HL-60 (cell line): ENCODE data around the gene FAM20A.

Source experiments
- DNase-seq, 2 experiments: peaks; one replicate each; pipeline ENCODE4 v3.0.0-alpha.2; 2010 to 2020; ENCODE audit warnings: low read depth in 1 of 2, low spot score in 1 of 2
- H3K27ac ChIP-seq: fragments of 250-450 bp; sonication (Bioruptor Pico); replicated peaks from 2 replicates; pipeline ENCODE4 v1.5.1; 2020; ENCODE audit warnings: mild to moderate bottlenecking, moderate library complexity
- H3K27me3 ChIP-seq: fragments of 250-450 bp; sonication (Bioruptor Pico); 2 replicates; pipeline ENCODE4 v1.5.1; 2021; ENCODE audit warnings: mild to moderate bottlenecking, moderate library complexity; ENCODE audit not compliant: insufficient read depth, poor library complexity, severe bottlenecking
- H3K4me3 ChIP-seq: replicated peaks from 2 replicates; pipeline ENCODE4 v1.5.1; 2011; ENCODE audit warnings: mild to moderate bottlenecking, control low read depth, low read length; ENCODE audit not compliant: insufficient read depth
- GABPA ChIP-seq: IDR thresholded peaks from 2 replicates; pipeline ENCODE4 v1.6.1; 2012; ENCODE audit warnings: low read depth
- POLR2AphosphoS5 ChIP-seq: IDR thresholded peaks from 2 replicates; pipeline ENCODE4 v1.6.1; 2012; ENCODE audit warnings: low read depth
- SPI1 ChIP-seq: IDR thresholded peaks from 2 replicates; pipeline ENCODE4 v1.6.1; 2012; ENCODE audit warnings: low read depth, mild to moderate bottlenecking, borderline replicate concordance
- TF ChIP-seq, protein P1 (sequence below): IDR thresholded peaks from one replicate; pipeline ENCODE4 v1.5.1; 2011; ENCODE audit warnings: low read length, control low read depth, inconsistent platforms; ENCODE audit not compliant: insufficient read depth
- TF ChIP-seq, protein P2 (sequence below): IDR thresholded peaks from 2 replicates; pipeline ENCODE4 v1.6.1; 2012; ENCODE audit warnings: low read depth; ENCODE audit not compliant: insufficient replicate concordance

FAM20A gene

DNA sequence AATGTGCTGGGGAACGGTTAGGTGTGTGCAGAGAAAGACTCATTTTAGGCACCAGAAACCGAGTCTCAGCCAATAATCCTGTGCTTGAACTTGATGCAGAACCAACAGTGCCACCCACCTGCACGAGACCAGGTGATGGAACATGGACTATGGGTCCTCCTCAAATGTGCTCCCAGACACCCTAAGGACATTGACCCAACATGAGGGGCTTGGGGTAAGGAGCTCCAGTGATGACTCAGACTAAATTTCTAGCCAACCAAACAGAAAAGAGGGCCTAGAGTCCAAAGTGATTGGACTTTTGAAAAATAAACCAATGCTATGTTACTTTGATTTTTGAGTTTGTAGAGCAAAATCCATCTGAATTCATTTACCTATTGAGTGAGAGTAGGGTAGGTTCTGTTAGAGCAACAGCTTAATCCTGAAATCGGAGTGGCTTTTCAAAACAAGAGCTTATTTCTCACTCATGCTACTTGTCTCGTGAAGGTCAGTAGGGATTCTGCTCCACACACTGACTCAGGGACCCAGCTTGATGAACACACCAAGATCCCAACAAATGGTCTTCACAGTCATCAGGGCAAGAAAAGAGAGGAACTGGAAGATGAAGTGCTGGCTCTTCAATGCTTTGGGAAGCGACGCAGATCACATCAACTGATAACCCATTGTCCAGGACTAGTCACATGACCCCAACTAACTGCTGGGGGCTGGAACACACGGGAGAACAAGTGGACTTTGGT lies 21.8 kb downstream of the FAM20A start:
- H3K4me3 ChIP-seq = no peak overlapping the region
- H3K27ac ChIP-seq = no peak overlapping the region
- DNase-seq = no peak
- TF ChIP-seq GABPA (no peak), SPI1 (no peak), POLR2AphosphoS5 (no peak)
- H3K27me3 ChIP-seq = no peaks in the 10 kb centered on the region

DNA sequence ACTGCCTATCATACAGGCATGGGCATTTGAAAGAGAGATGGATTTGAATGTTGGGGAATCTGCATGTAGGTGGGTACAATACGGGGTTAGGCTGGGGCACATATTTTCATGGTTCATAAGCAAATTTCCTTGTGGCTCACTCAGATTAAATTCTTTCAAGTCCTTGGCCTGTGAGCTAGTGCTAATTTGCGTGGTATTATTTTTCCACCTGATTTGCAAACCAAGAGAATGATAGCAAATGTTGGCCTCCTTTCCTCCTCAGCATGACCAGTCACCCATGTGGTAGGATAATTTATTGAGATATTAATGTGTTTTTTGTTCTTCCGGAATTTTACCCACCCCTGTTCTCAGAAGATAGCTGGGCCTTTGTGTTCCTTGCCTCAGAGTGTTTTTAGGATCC lies 22.9 kb downstream of the FAM20A start:
- Histone ChIP-seq H3K27me3 (no peaks in the 10 kb centered on the region), H3K4me3 (no peak overlapping the region), H3K27ac (no peak overlapping the region)
- TF ChIP-seq, protein P1, sequence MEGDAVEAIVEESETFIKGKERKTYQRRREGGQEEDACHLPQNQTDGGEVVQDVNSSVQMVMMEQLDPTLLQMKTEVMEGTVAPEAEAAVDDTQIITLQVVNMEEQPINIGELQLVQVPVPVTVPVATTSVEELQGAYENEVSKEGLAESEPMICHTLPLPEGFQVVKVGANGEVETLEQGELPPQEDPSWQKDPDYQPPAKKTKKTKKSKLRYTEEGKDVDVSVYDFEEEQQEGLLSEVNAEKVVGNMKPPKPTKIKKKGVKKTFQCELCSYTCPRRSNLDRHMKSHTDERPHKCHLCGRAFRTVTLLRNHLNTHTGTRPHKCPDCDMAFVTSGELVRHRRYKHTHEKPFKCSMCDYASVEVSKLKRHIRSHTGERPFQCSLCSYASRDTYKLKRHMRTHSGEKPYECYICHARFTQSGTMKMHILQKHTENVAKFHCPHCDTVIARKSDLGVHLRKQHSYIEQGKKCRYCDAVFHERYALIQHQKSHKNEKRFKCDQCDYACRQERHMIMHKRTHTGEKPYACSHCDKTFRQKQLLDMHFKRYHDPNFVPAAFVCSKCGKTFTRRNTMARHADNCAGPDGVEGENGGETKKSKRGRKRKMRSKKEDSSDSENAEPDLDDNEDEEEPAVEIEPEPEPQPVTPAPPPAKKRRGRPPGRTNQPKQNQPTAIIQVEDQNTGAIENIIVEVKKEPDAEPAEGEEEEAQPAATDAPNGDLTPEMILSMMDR = no peak
- TF ChIP-seq, protein P2, sequence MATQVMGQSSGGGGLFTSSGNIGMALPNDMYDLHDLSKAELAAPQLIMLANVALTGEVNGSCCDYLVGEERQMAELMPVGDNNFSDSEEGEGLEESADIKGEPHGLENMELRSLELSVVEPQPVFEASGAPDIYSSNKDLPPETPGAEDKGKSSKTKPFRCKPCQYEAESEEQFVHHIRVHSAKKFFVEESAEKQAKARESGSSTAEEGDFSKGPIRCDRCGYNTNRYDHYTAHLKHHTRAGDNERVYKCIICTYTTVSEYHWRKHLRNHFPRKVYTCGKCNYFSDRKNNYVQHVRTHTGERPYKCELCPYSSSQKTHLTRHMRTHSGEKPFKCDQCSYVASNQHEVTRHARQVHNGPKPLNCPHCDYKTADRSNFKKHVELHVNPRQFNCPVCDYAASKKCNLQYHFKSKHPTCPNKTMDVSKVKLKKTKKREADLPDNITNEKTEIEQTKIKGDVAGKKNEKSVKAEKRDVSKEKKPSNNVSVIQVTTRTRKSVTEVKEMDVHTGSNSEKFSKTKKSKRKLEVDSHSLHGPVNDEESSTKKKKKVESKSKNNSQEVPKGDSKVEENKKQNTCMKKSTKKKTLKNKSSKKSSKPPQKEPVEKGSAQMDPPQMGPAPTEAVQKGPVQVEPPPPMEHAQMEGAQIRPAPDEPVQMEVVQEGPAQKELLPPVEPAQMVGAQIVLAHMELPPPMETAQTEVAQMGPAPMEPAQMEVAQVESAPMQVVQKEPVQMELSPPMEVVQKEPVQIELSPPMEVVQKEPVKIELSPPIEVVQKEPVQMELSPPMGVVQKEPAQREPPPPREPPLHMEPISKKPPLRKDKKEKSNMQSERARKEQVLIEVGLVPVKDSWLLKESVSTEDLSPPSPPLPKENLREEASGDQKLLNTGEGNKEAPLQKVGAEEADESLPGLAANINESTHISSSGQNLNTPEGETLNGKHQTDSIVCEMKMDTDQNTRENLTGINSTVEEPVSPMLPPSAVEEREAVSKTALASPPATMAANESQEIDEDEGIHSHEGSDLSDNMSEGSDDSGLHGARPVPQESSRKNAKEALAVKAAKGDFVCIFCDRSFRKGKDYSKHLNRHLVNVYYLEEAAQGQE = no peak
- TF ChIP-seq SPI1 (no peak), POLR2AphosphoS5 (no peak), GABPA (no peak)
- DNase-seq = no peak

DNA sequence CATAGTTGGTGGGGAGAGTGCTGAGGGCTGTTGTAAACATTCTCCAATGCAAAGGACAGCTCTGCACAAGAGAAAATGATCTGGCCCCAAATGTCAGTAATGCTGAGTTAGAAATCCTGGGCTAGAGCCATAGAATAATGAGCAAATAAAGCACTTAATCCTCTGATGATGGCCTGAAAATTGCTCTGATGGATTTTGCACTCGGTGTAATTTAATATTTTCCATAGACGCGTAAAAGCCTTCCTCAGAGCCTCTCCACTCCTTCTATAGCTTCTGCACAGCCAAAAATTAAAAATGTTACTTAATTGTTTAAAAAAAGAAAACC lies 23.7 kb downstream of the FAM20A start:
- DNase-seq = no peak
- H3K4me3 ChIP-seq = no peak overlapping the region
- no peaks in the 10 kb centered on the region for H3K27me3 ChIP-seq
- TF ChIP-seq, protein P2 = no peak
- TF ChIP-seq GABPA (no peak), SPI1 (no peak), POLR2AphosphoS5 (no peak)
- TF ChIP-seq, protein P1 = no peak
- no peak overlapping the region for H3K27ac ChIP-seq

DNA sequence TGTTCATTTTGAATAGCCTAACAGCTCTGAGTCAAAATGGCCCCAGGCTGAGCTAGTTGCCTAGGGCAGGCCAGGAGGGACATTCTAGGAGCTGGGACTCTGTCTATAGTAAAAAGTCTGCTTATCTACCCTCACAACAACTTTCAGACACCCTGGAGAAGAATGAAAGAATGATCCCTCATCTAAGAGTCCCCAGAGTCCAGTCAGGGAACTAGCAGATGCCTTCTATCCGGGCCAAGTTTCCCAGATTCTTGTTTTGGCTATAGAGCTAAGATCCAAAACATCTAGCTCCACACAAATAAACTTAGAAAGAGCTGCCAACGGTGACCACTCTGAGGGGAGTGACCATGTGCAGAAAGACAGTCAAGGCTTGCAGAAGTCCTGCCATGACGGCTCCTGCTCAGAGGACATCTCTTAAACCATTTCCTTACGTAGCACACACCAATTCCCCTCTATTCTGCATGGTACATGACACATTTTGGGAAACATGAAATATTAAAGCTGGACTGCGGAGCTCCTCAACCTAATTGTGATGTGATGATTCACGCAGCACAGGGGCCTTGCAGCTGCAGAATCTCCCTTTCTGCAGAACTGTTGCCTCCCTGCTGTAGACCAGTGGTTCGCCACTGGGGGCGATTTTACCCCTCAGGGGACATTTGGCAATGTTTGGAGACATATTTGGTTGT lies 24.2 kb downstream of the FAM20A start:
- Histone ChIP-seq H3K4me3 (no peak overlapping the region), H3K27ac (no peak overlapping the region), H3K27me3 (no peaks in the 10 kb centered on the region)
- TF ChIP-seq, protein P2 = no peak
- TF ChIP-seq POLR2AphosphoS5 (no peak), GABPA (no peak)
- TF ChIP-seq, protein P1 = no peak
- DNase-seq = no peak
